Glomerular visceral epithelial cell (primary cell): ENCODE measurements around the gene ZDHHC5.

ENCODE experiments used
- DNase-seq: peaks from one replicate; pipeline ENCODE4 v3.0.0-alpha.2; 2016; ENCODE audit errors: extremely low spot score

Gene ZDHHC5

GRCh38 chr11:57729479-57729878, 61.6 kb downstream of the ZDHHC5 start:
- DNase-seq, result no peak

GRCh38 chr11:57732661-57733060, 64.7 kb downstream of the ZDHHC5 start:
- no peak for DNase-seq

GRCh38 chr11:57735619-57736298, 67.8 kb downstream of the ZDHHC5 start:
- no peak for DNase-seq

GRCh38 chr11:57741132-57742086, 73.5 kb downstream of the ZDHHC5 start, which contains the start of gene SELENOH:
Gene SELENOH, plus strand, starts transcription at chr11:57741491. Its CDS starts 105 bp downstream, at chr11:57741596.
- peak; percentile 97 for DNase-seq

- DNase-seq, result no peak
These were observed 74.2 kb downstream of the ZDHHC5 start for GRCh38 chr11:57742087-57742452.

- DNase-seq, result no peak
These were observed 76.4 kb downstream of the ZDHHC5 start for GRCh38 chr11:57744357-57744756.

GRCh38 chr11:57745206-57745605, 77.3 kb downstream of the ZDHHC5 start:
- DNase-seq, result no peak

GRCh38 chr11:57746920-57747319, 79.0 kb downstream of the ZDHHC5 start:
- no peak for DNase-seq
